Lower leg skin (tissue), 4 donors: ENCODE data around the gene DOC2A. TPM values are rescaled to one million over a fixed set of nuclear protein-coding genes. Genes with fewer than 3 reads are reported as not detected.

ENCODE experiments used
- DNase-seq, 2 donors: peaks; one replicate each; pipeline ENCODE4 v3.0.0-alpha.2; 2019; ENCODE audit warnings: low spot score in 2 of 2
- H3K4me3 ChIP-seq: fragments of 200-600 bp; sonication (generic); 2 replicates; pipeline ENCODE4 v1.5.1; 2017; ENCODE audit warnings: mild to moderate bottlenecking, low read depth; ENCODE audit not compliant: poor library complexity, severe bottlenecking
- POLR2A ChIP-seq, 2 donors: fragments of 450-650 bp; IDR thresholded peaks; one replicate each; pipeline ENCODE4 v1.6.1; 2016 to 2017; ENCODE audit warnings: antibody characterized with exemption in 2 of 2, mild to moderate bottlenecking in 1 of 2, moderate library complexity in 1 of 2
- WGBS, 2 donors: methylation state at CpG; one replicate each; pipeline ENCODE4 v1.1.5; 2018; 5-methylcytosine and 5-hydroxymethylcytosine counted together
- intact Hi-C: fragments of 100-400 bp; cut with DNase I; formaldehyde crosslinking; loops from one replicate; pipeline ENCODE4 v1.15.0; 2023; ENCODE audit warnings: low total_unique reads
- total RNA-seq, 4 donors: library from RNA; depleted of rRNA; stranded (reverse); fragments of >200 nt; gene quantifications; one replicate each; pipeline ENCODE4 v1.1.0, GENCODE V29; 2016
- TF ChIP-seq, protein P1 (sequence below), 3 donors: fragments of 450-650 bp; IDR thresholded peaks; one replicate each; pipeline ENCODE4 v1.5.1; 2016; ENCODE audit warnings: antibody characterized with exemption in 3 of 3, mild to moderate bottlenecking in 3 of 3, moderate library complexity in 2 of 3

The DOC2A gene
- total RNA-seq, 4 donors from 2014 or later: 0.21 to 2.6 (median 0.69) TPM; not detected in 1

DNA sequence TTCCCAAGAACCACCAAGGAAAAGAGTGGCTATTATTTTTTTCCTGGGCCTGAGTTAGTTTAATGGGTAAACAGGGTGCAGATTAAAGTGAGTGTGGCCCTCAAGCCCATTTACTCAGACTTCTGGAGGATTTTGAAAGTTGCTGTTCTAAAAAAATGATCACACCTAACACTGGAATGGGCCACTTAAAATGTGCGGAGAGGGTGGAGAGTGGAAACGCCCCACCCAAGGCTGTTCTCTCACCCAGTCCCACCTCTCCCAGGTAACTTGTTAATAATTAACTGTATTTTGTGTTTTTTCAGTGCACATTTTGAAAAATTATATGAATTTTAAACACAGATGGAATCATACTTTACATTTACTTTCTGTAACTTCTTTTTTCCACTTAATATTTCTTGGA is 20.8 kb downstream of the DOC2A start:
- no peak for DNase-seq
- intact Hi-C loops: no loop called here
- 88 to 89% methylated on average over 2 of the region's 2 CpGs for WGBS, 2 donors
- TF ChIP-seq, protein P1, sequence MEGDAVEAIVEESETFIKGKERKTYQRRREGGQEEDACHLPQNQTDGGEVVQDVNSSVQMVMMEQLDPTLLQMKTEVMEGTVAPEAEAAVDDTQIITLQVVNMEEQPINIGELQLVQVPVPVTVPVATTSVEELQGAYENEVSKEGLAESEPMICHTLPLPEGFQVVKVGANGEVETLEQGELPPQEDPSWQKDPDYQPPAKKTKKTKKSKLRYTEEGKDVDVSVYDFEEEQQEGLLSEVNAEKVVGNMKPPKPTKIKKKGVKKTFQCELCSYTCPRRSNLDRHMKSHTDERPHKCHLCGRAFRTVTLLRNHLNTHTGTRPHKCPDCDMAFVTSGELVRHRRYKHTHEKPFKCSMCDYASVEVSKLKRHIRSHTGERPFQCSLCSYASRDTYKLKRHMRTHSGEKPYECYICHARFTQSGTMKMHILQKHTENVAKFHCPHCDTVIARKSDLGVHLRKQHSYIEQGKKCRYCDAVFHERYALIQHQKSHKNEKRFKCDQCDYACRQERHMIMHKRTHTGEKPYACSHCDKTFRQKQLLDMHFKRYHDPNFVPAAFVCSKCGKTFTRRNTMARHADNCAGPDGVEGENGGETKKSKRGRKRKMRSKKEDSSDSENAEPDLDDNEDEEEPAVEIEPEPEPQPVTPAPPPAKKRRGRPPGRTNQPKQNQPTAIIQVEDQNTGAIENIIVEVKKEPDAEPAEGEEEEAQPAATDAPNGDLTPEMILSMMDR (IDR thresholded peaks at IDR 0.05): no peak
- no peak for TF ChIP-seq POLR2A (IDR thresholded peaks at IDR 0.05)
- no peak overlapping the region for H3K4me3 ChIP-seq

GRCh38 chr16:29989111-29989858 is 21.5 kb downstream of the DOC2A start:
- intact Hi-C loops: no loop called here
- H3K4me3 ChIP-seq: no peak overlapping the region
- no peak for DNase-seq
- WGBS, 2 donors: 84% methylated on average over 23 of the region's 23 CpGs
- TF ChIP-seq, protein P1 (IDR thresholded peaks at IDR 0.05): no peak

DNA sequence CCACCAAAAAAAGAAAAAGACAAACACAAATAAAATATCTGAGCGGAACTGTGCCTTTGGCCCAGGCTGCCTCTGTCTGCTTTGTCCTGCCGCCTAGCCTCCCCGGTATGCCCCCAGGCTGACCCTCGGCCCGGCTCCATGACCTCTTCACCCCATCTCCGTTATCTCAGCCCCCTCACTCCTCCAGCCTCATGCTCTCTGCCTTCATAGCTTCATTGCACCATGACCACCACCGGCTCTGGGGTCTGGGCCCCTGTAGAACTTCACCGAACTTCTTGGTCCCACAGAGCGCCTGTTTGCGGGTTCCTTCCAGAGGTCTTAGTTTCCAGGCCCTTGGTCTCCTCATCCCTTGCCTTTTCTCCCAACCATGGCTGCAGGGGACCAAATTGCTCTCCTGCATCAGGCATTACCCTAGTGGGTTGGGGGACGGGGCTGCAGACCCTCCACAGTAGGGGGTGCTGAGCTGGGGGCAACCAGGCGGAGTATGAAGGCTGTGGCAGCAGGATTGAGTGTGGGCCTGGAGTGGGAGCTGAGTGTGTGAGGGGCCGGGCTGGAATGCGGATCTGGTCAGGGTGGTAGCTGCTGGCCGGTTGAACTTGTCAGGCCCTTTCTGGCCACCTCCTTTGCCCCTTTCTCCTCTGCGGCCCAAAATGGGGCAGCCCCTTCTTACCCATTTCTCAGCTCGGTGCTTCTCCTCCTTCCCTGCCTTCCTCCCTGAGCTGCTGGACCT is 22.3 kb downstream of the DOC2A start:
- TF ChIP-seq POLR2A (IDR thresholded peaks at IDR 0.05): no peak
- TF ChIP-seq, protein P1 (IDR thresholded peaks at IDR 0.05): no peak
- no peak overlapping the region for H3K4me3 ChIP-seq
- intact Hi-C loops: no loop called here
- DNase-seq: no peak
- WGBS, 2 donors: 86 to 89% methylated on average over 17 of the region's 17 CpGs

DNA sequence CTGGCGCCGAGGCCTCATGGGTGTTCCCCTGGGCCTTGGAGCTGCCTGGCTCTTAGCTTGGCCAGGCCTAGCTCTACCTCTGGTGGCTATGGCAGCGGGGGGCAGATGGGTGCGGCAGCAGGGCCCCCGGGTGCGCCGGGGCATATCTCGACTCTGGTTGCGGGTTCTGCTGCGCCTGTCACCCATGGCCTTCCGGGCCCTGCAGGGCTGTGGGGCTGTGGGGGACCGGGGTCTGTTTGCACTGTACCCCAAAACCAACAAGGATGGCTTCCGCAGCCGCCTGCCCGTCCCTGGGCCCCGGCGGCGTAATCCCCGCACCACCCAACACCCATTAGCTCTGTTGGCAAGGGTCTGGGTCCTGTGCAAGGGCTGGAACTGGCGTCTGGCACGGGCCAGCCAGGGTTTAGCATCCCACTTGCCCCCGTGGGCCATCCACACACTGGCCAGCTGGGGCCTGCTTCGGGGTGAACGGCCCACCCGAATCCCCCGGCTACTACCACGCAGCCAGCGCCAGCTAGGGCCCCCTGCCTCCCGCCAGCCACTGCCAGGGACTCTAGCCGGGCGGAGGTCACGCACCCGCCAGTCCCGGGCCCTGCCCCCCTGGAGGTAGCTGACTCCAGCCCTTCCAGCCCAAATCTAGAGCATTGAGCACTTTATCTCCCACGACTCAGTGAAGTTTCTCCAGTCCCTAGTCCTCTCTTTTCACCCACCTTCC is 23.3 kb downstream of the DOC2A start:
- 96 to 97% methylated on average over 10 to 31 of the region's 35 CpGs for WGBS, 2 donors
- intact Hi-C loops: no loop called here
- TF ChIP-seq POLR2A (IDR thresholded peaks at IDR 0.05): no peak
- TF ChIP-seq, protein P1 (IDR thresholded peaks at IDR 0.05): no peak
- no peak for DNase-seq
- H3K4me3 ChIP-seq: no peak overlapping the region

- 87 to 95% methylated on average over 5 of the region's 5 CpGs for WGBS, 2 donors
- TF ChIP-seq, protein P1 (IDR thresholded peaks at IDR 0.05): no peak
- TF ChIP-seq POLR2A (IDR thresholded peaks at IDR 0.05): no peak
- intact Hi-C loops: no loop called here
- H3K4me3 ChIP-seq: no peak overlapping the region
- no peak for DNase-seq
Observed at GRCh38 chr16:29986931-29987330, 23.9 kb downstream of the DOC2A start.
